SJCRH30 (cell line): ENCODE measurements around the gene GBX1. TPM values are rescaled to one million over a fixed set of nuclear protein-coding genes. Genes with fewer than 3 reads are reported as not detected.

ENCODE experiments used
- DNase-seq, 2 experiments: peaks; one replicate each; pipeline ENCODE4 v3.0.0-alpha.2; 2015 to 2020
- H3K27ac ChIP-seq: fragments of 250-450 bp; sonication (Bioruptor Pico); 2 replicates; pipeline ENCODE4 v1.5.1; 2020; ENCODE audit warnings: mild to moderate bottlenecking, moderate library complexity
- H3K27me3 ChIP-seq: fragments of 250-450 bp; sonication (Bioruptor Pico); 2 replicates; pipeline ENCODE4 v1.5.1; 2020; ENCODE audit warnings: mild to moderate bottlenecking, moderate library complexity
- H3K36me3 ChIP-seq: fragments of 250-450 bp; sonication (Bioruptor Pico); 2 replicates; pipeline ENCODE4 v1.5.1; 2020; ENCODE audit warnings: mild to moderate bottlenecking, moderate library complexity
- H3K4me1 ChIP-seq: fragments of 250-450 bp; sonication (Bioruptor Pico); 2 replicates; pipeline ENCODE4 v1.5.1; 2020; ENCODE audit warnings: mild to moderate bottlenecking, moderate library complexity
- H3K4me3 ChIP-seq: fragments of 250-450 bp; sonication (Bioruptor Pico); 2 replicates; pipeline ENCODE4 v1.5.1; 2020; ENCODE audit warnings: mild to moderate bottlenecking, moderate library complexity
- H3K9me3 ChIP-seq: fragments of 250-450 bp; sonication (Bioruptor Pico); replicated peaks from 2 replicates; pipeline ENCODE4 v1.5.1; 2020; ENCODE audit warnings: mild to moderate bottlenecking, moderate library complexity
- total RNA-seq: library from RNA; depleted of rRNA; stranded (reverse); fragments of >200 nt; shearing (Covaris generic); gene quantifications from 2 replicates; pipeline ENCODE4 v1.2.3, GENCODE V29; 2014

Gene GBX1
- total RNA-seq, 1 experiment from 2014 or later: 0.95 TPM

DNA sequence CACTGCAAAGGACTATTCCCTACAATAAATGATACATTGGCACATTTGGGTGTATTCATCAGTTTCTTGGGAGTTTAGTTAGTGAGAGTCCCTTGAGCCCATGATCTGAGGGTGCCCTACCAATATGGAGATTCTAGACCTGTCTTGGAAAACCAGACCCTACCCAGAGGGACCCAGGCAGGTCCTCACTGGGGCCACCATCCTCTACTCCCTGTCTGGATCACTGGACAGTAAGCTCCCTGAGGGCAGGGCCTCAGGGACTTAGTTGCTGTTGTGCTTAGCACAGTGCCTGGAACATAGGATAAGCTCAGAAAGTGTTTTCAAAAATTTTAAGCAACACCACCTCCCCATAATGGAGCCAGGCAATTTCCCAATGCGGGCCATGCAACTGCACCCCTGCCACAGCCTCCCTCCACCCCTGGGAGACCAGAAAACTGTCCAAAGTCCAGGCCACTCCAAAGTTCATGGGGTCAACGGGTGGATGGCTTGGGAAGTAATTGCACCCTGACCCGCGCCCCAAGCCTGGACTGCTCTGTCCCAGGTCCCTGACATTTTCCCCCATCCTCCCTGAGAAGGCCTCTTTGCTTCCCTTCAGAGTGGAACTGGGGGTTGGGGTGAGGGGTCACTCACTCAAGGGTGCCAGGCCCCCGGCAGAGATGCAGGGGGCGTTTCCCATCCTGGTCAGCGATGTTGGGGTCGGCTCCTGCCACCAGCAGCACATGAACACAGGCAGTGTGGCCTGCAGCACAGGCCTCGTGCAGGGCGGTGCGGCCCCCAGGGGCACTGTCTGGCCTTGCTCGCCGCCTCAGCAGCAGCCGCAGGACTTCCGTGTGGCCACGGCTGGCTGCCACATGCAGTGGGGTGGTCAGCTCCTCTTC, 18.5 kb upstream of the GBX1 start:
- H3K27me3 ChIP-seq: peaks cover 12% of the 10 kb centered on the region; the same call in 1 of the 2 replicates
- H3K9me3 ChIP-seq: no peaks in the 10 kb centered on the region
- H3K27ac ChIP-seq: no peak overlapping the region
- DNase-seq: no peak
- peaks cover 6% of the 10 kb centered on the region for H3K4me1 ChIP-seq
- no peaks in the 10 kb centered on the region for H3K36me3 ChIP-seq
- H3K4me3 ChIP-seq: no peak overlapping the region

- Histone ChIP-seq H3K4me1 (peaks cover 4% of the 10 kb centered on the region; the same call in 1 of the 2 replicates), H3K27ac (no peak overlapping the region)
- DNase-seq: peak; percentile 59 to 62
These were observed 13.5 kb upstream of the GBX1 start for GRCh38 chr7:151181011-151181431.

DNA sequence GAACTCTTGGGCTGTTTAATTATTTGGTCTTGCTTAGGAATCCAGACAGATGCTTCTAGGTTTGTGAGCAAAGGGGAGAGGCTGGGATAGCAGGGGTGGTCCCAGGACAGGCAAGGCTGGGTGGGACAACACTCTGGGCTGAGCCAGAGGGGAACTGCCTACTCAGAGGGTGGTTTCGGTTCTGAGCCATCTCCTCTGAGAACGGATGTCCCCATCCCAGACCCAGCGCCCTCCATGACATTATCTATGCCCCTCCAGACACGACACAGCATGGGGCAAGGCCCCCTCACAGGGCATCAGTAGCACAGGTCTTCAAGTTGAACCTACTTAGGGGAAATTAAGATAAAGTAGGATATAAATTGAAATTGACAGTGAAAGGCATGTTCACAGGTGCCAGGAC, 12.5 kb upstream of the GBX1 start:
- DNase-seq: no peak
- Histone ChIP-seq H3K36me3 (no peaks in the 10 kb centered on the region), H3K27me3 (peaks cover 4% of the 10 kb centered on the region; the same call in 1 of the 2 replicates), H3K4me3 (no peak overlapping the region), H3K27ac (no peak overlapping the region), H3K9me3 (no peaks in the 10 kb centered on the region), H3K4me1 (peaks cover 4% of the 10 kb centered on the region; the same call in 1 of the 2 replicates)

More at GRCh38 chr7:151181011-151181431, 13.5 kb upstream of the GBX1 start:
- Histone ChIP-seq H3K9me3 (no peaks in the 10 kb centered on the region), H3K27me3 (peaks cover 4% of the 10 kb centered on the region; the same call in 1 of the 2 replicates), H3K4me3 (no peak overlapping the region), H3K36me3 (no peaks in the 10 kb centered on the region)

- Histone ChIP-seq H3K9me3 (no peaks in the 10 kb centered on the region), H3K36me3 (no peaks in the 10 kb centered on the region), H3K27ac (no peak overlapping the region), H3K4me3 (no peak overlapping the region), H3K4me1 (peaks cover 4% of the 10 kb centered on the region; the same call in 1 of the 2 replicates), H3K27me3 (peaks cover 4% of the 10 kb centered on the region; the same call in 1 of the 2 replicates)
- DNase-seq: no peak
These were observed 11.9 kb upstream of the GBX1 start for GRCh38 chr7:151179287-151179860.

DNA sequence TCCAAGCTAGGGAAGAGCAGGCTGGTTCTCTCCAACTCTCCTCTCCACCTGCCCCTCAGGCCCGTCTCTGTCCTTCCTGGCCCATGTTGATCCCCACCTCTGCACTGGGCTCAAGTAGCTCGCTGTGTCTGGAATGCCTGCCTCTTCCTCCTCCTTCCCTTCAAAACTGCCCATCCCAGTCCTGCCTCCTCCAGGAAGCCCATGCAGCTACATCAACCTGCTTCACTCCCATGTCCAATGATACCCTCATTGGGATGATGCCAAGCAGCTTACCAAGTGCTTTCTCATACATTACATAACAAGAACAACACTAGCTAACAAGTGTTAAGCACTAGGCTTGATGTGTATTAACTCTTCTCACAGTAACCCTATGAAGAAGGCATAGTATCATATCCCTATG, 11.3 kb upstream of the GBX1 start:
- H3K4me3 ChIP-seq: no peak overlapping the region
- no peak for DNase-seq
- H3K27ac ChIP-seq: no peak overlapping the region
- H3K27me3 ChIP-seq: peaks cover 4% of the 10 kb centered on the region; the same call in 1 of the 2 replicates
- H3K4me1 ChIP-seq: peaks cover 4% of the 10 kb centered on the region; the same call in 1 of the 2 replicates
- H3K9me3 ChIP-seq: no peaks in the 10 kb centered on the region
- H3K36me3 ChIP-seq: no peaks in the 10 kb centered on the region

- no peak overlapping the region for H3K4me3 ChIP-seq
- no peak overlapping the region for H3K27ac ChIP-seq
- H3K9me3 ChIP-seq: no peaks in the 10 kb centered on the region
- DNase-seq: no peak
- peaks cover 4% of the 10 kb centered on the region; the same call in 1 of the 2 replicates for H3K4me1 ChIP-seq
- H3K36me3 ChIP-seq: no peaks in the 10 kb centered on the region
- peaks cover 4% of the 10 kb centered on the region; the same call in 1 of the 2 replicates for H3K27me3 ChIP-seq
These were observed 10.7 kb upstream of the GBX1 start for GRCh38 chr7:151178236-151178635.

- no peak for DNase-seq
- H3K4me3 ChIP-seq: no peak overlapping the region
- H3K36me3 ChIP-seq: no peaks in the 10 kb centered on the region
- no peaks in the 10 kb centered on the region for H3K9me3 ChIP-seq
- H3K27ac ChIP-seq: no peak overlapping the region
- H3K4me1 ChIP-seq: peaks cover 4% of the 10 kb centered on the region; the same call in 1 of the 2 replicates
- H3K27me3 ChIP-seq: peaks cover 4% of the 10 kb centered on the region; the same call in 1 of the 2 replicates
These were observed 9.8 kb upstream of the GBX1 start for GRCh38 chr7:151177310-151177709.

DNA sequence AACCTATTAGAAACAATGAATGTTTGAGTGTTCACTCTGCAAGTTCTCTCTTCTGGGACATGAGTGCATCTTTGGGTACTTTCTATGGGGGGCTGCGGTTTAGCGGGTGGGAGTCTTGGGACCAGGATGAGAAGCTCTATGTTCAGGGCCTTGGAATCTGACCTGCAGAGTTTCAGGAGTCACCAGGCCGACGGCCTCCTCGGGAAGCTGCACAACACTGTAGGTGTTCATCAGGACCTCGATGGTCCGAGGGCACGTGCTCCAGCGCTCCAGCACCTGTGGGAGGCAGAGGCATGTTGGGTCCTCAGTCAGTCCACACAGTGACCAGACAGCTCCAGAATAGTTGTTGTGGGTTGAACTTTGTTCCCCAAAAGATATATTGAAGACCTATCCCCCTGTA, 8.9 kb upstream of the GBX1 start:
- H3K9me3 ChIP-seq: no peaks in the 10 kb centered on the region
- no peak overlapping the region for H3K27ac ChIP-seq
- H3K36me3 ChIP-seq: no peaks in the 10 kb centered on the region
- no peak overlapping the region for H3K4me3 ChIP-seq
- peaks cover 4% of the 10 kb centered on the region; the same call in 1 of the 2 replicates for H3K27me3 ChIP-seq
- peaks cover 4% of the 10 kb centered on the region; the same call in 1 of the 2 replicates for H3K4me1 ChIP-seq
- no peak for DNase-seq

DNA sequence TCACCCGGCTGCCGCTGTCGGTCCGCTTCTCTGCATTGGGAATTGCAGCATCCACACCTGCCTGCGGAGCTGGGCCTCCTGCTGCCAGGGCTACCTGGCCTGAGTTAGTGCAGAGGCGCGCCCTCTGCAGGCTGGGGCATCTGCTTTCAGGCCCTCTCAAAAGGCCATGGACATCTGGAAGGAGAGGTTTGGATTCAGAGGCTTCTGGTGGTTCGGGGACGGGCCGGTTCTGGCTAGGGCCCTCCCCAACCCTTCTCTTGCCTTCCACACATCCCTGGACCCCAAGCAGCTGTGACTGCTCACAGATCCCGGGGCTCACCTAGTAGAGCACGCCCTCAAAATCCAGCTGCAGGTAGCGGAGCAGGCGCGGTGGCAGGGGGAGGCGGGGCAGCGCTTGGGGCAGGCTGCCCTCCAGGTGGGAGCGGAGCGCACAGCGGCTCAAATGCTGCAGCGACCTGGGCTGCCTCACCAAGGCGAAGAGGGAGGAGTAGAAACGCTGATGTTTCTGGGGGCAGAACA, 8.4 kb upstream of the GBX1 start:
- Histone ChIP-seq H3K36me3 (no peaks in the 10 kb centered on the region), H3K27ac (no peak overlapping the region), H3K4me3 (no peak overlapping the region), H3K9me3 (no peaks in the 10 kb centered on the region), H3K4me1 (peaks cover 3% of the 10 kb centered on the region; the same call in 1 of the 2 replicates), H3K27me3 (peaks cover 4% of the 10 kb centered on the region; the same call in 1 of the 2 replicates)
- no peak for DNase-seq

DNA sequence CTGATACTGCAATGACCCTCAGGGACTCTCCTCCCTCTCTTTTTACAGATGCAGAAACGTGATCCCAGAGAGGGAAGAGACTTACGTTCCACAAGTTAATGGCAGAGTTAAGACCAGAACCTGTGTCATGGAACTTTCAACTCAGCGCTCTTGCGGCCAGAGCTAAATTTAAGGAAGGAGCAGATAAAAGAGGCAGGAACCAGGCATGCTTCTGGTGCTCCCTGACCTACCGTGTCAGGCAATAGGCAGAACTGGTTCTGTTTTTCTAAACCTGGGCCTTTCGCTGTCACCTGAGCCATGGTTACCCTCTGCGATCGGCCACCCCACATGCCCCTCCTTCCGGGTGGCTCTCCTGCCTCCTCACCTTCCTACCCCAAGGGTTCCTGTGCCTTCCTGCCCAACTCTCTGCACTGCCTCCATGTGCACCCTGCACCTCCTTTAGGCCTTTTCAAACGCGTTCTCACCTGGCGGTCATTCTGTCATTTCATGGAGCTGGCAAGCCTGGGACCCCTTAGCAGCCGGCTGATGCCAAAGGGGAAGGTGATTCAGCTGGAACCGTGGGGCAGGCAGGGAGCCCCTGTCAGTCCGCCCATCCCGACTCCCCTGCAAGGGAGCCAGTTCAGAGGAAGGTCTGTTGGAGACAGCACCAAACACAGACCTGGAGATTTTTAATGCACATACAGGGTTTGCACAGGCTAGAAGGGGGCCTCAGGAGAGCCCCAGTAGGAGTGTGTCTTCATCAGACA, 7.7 kb upstream of the GBX1 start:
- Histone ChIP-seq H3K4me3 (no peak overlapping the region), H3K36me3 (no peaks in the 10 kb centered on the region), H3K27me3 (no peaks in the 10 kb centered on the region; the same call in 1 of the 2 replicates), H3K9me3 (no peaks in the 10 kb centered on the region), H3K4me1 (no peaks in the 10 kb centered on the region), H3K27ac (no peak overlapping the region)
- DNase-seq: no peak

DNA sequence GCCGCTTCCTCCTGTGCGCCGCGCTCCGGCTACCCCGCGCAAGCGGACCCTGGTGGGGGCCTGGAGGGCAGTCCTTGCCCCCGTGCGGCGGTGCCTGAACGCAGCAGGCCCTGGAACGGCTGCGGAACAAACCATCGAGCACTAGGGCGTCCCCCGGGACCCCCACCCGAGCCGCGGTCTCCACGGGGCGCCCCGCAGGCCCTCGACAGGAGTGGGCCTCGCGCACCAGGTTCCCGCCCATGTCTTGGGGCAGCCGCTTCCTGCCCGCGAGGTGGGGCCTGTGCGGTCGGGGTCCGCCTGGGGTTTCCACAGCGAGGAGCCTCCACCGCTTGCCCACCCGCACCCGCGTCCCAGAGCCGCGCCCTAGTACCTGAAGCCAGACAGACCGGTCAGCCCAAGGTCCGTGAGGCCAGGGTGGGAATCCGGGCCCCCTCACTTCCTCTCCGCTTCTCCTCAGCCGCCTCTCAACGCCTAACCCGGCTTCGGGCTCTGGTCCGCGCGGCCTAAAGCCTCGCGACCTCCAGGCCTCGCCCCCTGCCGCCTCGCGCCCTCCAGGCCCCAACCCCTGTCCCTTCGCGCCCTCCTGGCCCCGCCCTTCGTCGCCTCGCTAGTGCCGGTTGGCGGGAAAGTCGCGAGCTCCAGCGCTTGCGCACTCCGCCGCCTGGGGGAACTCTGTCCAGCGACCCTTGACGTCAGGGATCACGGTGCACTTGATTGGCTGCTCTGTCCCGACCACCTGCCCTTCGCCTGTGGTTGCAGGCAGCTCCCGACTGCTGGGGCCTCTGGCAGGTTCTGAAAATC, 7.0 kb upstream of the GBX1 start:
- no peak for DNase-seq
- Histone ChIP-seq H3K27me3 (no peaks in the 10 kb centered on the region; the same call in 1 of the 2 replicates), H3K27ac (no peak overlapping the region), H3K4me3 (no peak overlapping the region), H3K9me3 (no peaks in the 10 kb centered on the region), H3K36me3 (no peaks in the 10 kb centered on the region), H3K4me1 (no peaks in the 10 kb centered on the region)

DNA sequence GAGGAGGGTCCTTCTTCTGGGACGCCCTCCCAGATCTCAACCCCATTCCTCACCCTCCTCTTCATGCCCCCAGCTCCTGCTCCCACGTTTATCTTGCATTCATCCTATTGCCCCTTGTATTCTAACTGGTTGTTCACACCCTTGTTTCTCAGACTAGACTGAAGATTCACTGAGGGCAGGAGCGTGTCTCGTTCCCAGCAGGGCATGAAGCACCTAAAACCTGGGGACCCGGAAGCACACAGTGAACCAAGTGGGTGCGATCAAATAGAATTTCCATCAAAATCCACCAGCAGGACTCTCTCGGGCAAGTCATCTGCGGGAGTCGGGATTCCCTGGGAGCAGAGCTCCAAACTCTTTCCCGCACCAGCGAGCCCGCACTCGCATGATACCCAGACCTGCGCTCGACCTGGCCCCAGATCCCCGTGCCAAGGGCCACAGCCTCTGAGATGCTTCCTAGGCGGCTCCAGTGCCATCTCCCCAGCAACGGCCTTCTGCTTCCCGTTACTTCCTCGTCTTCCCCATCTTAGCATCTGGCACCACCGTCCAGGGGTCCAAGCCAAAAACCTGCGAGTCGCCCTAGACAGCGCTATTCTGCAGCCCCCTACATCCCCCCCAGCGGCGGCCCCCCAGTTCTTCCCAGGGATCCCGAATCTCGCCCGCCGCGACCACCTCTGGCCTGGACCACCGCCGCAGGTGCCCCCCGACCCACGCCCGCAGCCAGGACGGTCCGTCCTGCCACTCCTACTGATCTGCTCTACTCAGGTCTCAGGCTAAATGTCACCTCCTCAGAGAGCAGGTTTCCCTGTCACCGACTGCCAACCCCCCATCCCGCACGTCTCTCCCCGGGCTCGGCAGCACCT, 6.1 kb upstream of the GBX1 start:
- Histone ChIP-seq H3K36me3 (no peaks in the 10 kb centered on the region), H3K27ac (no peak overlapping the region), H3K4me3 (no peak overlapping the region), H3K4me1 (no peaks in the 10 kb centered on the region), H3K9me3 (no peaks in the 10 kb centered on the region), H3K27me3 (peaks cover 8% of the 10 kb centered on the region)
- no peak for DNase-seq
